KMS-11 (cell line): ENCODE results near the gene HES7.
A peak's percentile ranks its signal among the peaks of the same experiment; 100 is the strongest.

ENCODE experiments used
- H2AFZ ChIP-seq: fragments of 200-600 bp; sonication (generic); 2 replicates; pipeline ENCODE4 v1.6.1; 2016; ENCODE audit warnings: antibody characterized with exemption, mixed run types, low read depth
- H3K27ac ChIP-seq: fragments of 200-600 bp; sonication (generic); 2 replicates; pipeline ENCODE4 v1.6.1; 2016; ENCODE audit warnings: mild to moderate bottlenecking, mixed run types
- H3K27me3 ChIP-seq: fragments of 200-600 bp; sonication (generic); 2 replicates; pipeline ENCODE4 v1.6.1; 2017; ENCODE audit warnings: mild to moderate bottlenecking, low read depth, mixed run types, moderate library complexity; ENCODE audit not compliant: insufficient read depth
- H3K36me3 ChIP-seq: fragments of 200-600 bp; sonication (generic); 2 replicates; pipeline ENCODE4 v1.6.1; 2017; ENCODE audit warnings: mild to moderate bottlenecking, mixed run types; ENCODE audit not compliant: insufficient read depth
- H3K4me1 ChIP-seq: fragments of 200-600 bp; sonication (generic); 2 replicates; pipeline ENCODE4 v1.6.1; 2016; ENCODE audit warnings: mild to moderate bottlenecking, low read depth, mixed run types; ENCODE audit not compliant: poor library complexity, severe bottlenecking
- H3K4me2 ChIP-seq: fragments of 200-600 bp; sonication (generic); 2 replicates; pipeline ENCODE4 v1.7.0; 2016; ENCODE audit warnings: mild to moderate bottlenecking, mixed run types
- H3K4me3 ChIP-seq: fragments of 200-600 bp; sonication (generic); IDR thresholded peaks from 2 replicates; pipeline ENCODE4 v1.6.1; 2017; ENCODE audit warnings: low read depth, low read length, mixed read lengths; ENCODE audit not compliant: insufficient read depth
- H3K79me2 ChIP-seq: fragments of 200-600 bp; sonication (generic); 2 replicates; pipeline ENCODE4 v1.6.1; 2016; ENCODE audit warnings: low read depth, mixed run types; ENCODE audit not compliant: insufficient read depth
- H3K9ac ChIP-seq: fragments of 200-600 bp; sonication (generic); 2 replicates; pipeline ENCODE4 v1.6.1; 2016; ENCODE audit warnings: mild to moderate bottlenecking, mixed run types
- H4K20me1 ChIP-seq: fragments of 200-600 bp; sonication (generic); 2 replicates; pipeline ENCODE4 v1.6.1; 2016; ENCODE audit warnings: mild to moderate bottlenecking, mixed run types; ENCODE audit not compliant: insufficient read depth
- TF ChIP-seq, protein P1 (sequence below): fragments of 200-600 bp; sonication (generic); conservative IDR thresholded peaks from 2 replicates; pipeline ENCODE4 v1.6.1; 2017; ENCODE audit warnings: low read depth, mild to moderate bottlenecking, antibody characterized with exemption, low read length, moderate library complexity, mixed read lengths

Gene HES7

GRCh38 chr17:8125154-8125946 is 1.4 kb upstream of the HES7 start:
- TF ChIP-seq, protein P1, sequence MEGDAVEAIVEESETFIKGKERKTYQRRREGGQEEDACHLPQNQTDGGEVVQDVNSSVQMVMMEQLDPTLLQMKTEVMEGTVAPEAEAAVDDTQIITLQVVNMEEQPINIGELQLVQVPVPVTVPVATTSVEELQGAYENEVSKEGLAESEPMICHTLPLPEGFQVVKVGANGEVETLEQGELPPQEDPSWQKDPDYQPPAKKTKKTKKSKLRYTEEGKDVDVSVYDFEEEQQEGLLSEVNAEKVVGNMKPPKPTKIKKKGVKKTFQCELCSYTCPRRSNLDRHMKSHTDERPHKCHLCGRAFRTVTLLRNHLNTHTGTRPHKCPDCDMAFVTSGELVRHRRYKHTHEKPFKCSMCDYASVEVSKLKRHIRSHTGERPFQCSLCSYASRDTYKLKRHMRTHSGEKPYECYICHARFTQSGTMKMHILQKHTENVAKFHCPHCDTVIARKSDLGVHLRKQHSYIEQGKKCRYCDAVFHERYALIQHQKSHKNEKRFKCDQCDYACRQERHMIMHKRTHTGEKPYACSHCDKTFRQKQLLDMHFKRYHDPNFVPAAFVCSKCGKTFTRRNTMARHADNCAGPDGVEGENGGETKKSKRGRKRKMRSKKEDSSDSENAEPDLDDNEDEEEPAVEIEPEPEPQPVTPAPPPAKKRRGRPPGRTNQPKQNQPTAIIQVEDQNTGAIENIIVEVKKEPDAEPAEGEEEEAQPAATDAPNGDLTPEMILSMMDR: no peak
- Histone ChIP-seq H3K4me2 (peak overlapping the region; percentile 48; the same call in 1 of the 2 replicates), H2AFZ (peak overlapping the region; percentile 30; the same call in 1 of the 2 replicates), H3K9ac (no peak overlapping the region), H3K36me3 (no peaks in the 10 kb centered on the region), H3K79me2 (no peaks in the 10 kb centered on the region), H4K20me1 (no peaks in the 10 kb centered on the region), H3K27ac (no peak overlapping the region), H3K4me1 (no peaks in the 10 kb centered on the region), H3K4me3 (no peak overlapping the region), H3K27me3 (no peaks in the 10 kb centered on the region)

- H3K4me3 ChIP-seq: no peak overlapping the region
- H3K27ac ChIP-seq: no peak overlapping the region
- peak overlapping the region; percentile 6; the same call in 1 of the 2 replicates for H2AFZ ChIP-seq
- peak overlapping the region; percentile 48; the same call in 1 of the 2 replicates for H3K4me2 ChIP-seq
- no peaks in the 10 kb centered on the region for H4K20me1 ChIP-seq
- TF ChIP-seq, protein P1: no peak
- no peaks in the 10 kb centered on the region for H3K36me3 ChIP-seq
- H3K4me1 ChIP-seq: no peaks in the 10 kb centered on the region
- H3K27me3 ChIP-seq: no peaks in the 10 kb centered on the region
- H3K79me2 ChIP-seq: no peaks in the 10 kb centered on the region
- no peak overlapping the region for H3K9ac ChIP-seq
These were observed 646 bp upstream of the HES7 start for GRCh38 chr17:8124350-8125153.

GRCh38 chr17:8122924-8123694 is 797 bp downstream of the HES7 start:
- H3K27me3 ChIP-seq: no peaks in the 10 kb centered on the region
- no peak overlapping the region for H3K27ac ChIP-seq
- peak overlapping the region; percentile 30; the same call in 1 of the 2 replicates for H2AFZ ChIP-seq
- no peaks in the 10 kb centered on the region for H3K4me1 ChIP-seq
- H3K9ac ChIP-seq: no peak overlapping the region
- no peaks in the 10 kb centered on the region for H3K36me3 ChIP-seq
- H3K79me2 ChIP-seq: no peaks in the 10 kb centered on the region
- H3K4me2 ChIP-seq: peak overlapping the region; percentile 39; the same call in 1 of the 2 replicates
- H3K4me3 ChIP-seq: no peak overlapping the region
- TF ChIP-seq, protein P1: no peak
- no peaks in the 10 kb centered on the region for H4K20me1 ChIP-seq

GRCh38 chr17:8122422-8122923 is 1.4 kb downstream of the HES7 start:
- Histone ChIP-seq H3K4me1 (no peaks in the 10 kb centered on the region), H2AFZ (no peak overlapping the region; the same call in 1 of the 2 replicates), H3K4me3 (no peak overlapping the region), H3K27me3 (no peaks in the 10 kb centered on the region), H3K4me2 (0 out of 2 replicates have a peak overlapping the region, but pooled peaks have one; percentile 29), H3K27ac (no peak overlapping the region), H3K9ac (no peak overlapping the region), H3K79me2 (no peaks in the 10 kb centered on the region), H4K20me1 (no peaks in the 10 kb centered on the region), H3K36me3 (no peaks in the 10 kb centered on the region)
- TF ChIP-seq, protein P1: no peak
